Panc1 (cell line): ENCODE data around the gene MAGI1. TPM values are rescaled to one million over a fixed set of nuclear protein-coding genes. Genes with fewer than 3 reads are reported as not detected.

ENCODE experiments used
- ATAC-seq: fragments of 200-7000 bp; cut with Tn5 transposase; 2 replicates; pipeline ENCODE4 v1.9.1; 2020; ENCODE audit warnings: mild to moderate bottlenecking, moderate library complexity
- BruUV-seq: library from RNA; stranded (reverse); fragments of 400-500 nt; replicated peaks from 2 replicates; lab custom pipeline; 2021; lab: Mats Ljungman, UMichigan
- CTCF ChIA-PET: fragments of 300-600 bp; sonication (Branson Sonifier 250); formaldehyde crosslinking; loops from one replicate; lab custom pipeline; 2022; ENCODE audit warnings: antibody characterized with exemption; lab: Charles Lee
- POLR2A ChIA-PET: fragments of 300-600 bp; sonication (Branson Sonifier 250); formaldehyde crosslinking; loops from one replicate; lab custom pipeline; 2022; ENCODE audit warnings: antibody characterized with exemption; lab: Charles Lee
- DNase-seq: peaks from one replicate; pipeline ENCODE4 v3.0.0-alpha.2; 2010; ENCODE audit warnings: low read depth, low spot score
- H3K27ac ChIP-seq: 2 replicates; pipeline ENCODE4 v1.5.1; 2011; ENCODE audit warnings: mild to moderate bottlenecking, low read length, inconsistent platforms
- H3K27me3 ChIP-seq: fragments of 200-500 bp; sonication (Bioruptor generic); 2 replicates; pipeline ENCODE4 v1.6.0; 2014; ENCODE audit warnings: low read length, inconsistent platforms; ENCODE audit not compliant: control insufficient read depth, insufficient read depth
- H3K36me3 ChIP-seq: fragments of 200-500 bp; sonication (Bioruptor generic); 2 replicates; pipeline ENCODE4 v1.5.1; 2014; ENCODE audit warnings: inconsistent platforms, mild to moderate bottlenecking, low read length, moderate library complexity; ENCODE audit not compliant: control insufficient read depth, insufficient read depth
- H3K4me1 ChIP-seq: 2 replicates; pipeline ENCODE4 v1.5.1; 2011; ENCODE audit warnings: inconsistent platforms, mild to moderate bottlenecking, low read length, moderate library complexity; ENCODE audit not compliant: control insufficient read depth, insufficient read depth
- H3K4me3 ChIP-seq, 2 experiments: 2 replicates each; pipeline ENCODE4 v1.5.1; 2011 to 2012; ENCODE audit warnings: low read depth in 2 of 2, low read length in 2 of 2, mild to moderate bottlenecking in 2 of 2, inconsistent platforms in 1 of 2, moderate library complexity in 1 of 2
- H3K9me3 ChIP-seq: fragments of 200-500 bp; sonication (Bioruptor generic); 2 replicates; pipeline ENCODE4 v1.5.1; 2014; ENCODE audit warnings: low read depth, mild to moderate bottlenecking, inconsistent platforms, low read length, moderate library complexity; ENCODE audit not compliant: control insufficient read depth, insufficient read depth
- CTCF ChIP-seq: fragments of 450-650 bp; IDR thresholded peaks from 2 replicates; pipeline ENCODE4 v1.5.1; 2017; ENCODE audit warnings: mild to moderate bottlenecking
- POLR2AphosphoS5 ChIP-seq: IDR thresholded peaks from 2 replicates; pipeline ENCODE4 v1.6.1; 2012; ENCODE audit warnings: mild to moderate bottlenecking, low read depth, low read length, moderate library complexity
- REST ChIP-seq, 2 experiments: IDR thresholded peaks; 2 replicates each; pipeline ENCODE4 v1.6.1; 2011 to 2012; ENCODE audit warnings: low read depth in 2 of 2, control low read depth in 1 of 2, low read length in 1 of 2, mild to moderate bottlenecking in 1 of 2, moderate library complexity in 1 of 2; ENCODE audit not compliant: insufficient read depth in 1 of 2
- SIN3A ChIP-seq: IDR thresholded peaks from 2 replicates; pipeline ENCODE4 v1.6.1; 2012; ENCODE audit warnings: low read depth, mild to moderate bottlenecking, low read length, moderate library complexity, borderline replicate concordance; ENCODE audit not compliant: insufficient read depth
- TCF7L2 ChIP-seq: IDR thresholded peaks from 2 replicates; pipeline ENCODE4 v1.6.1; 2011; ENCODE audit warnings: mild to moderate bottlenecking, low read depth, low read length, inconsistent platforms
- in situ Hi-C: cut with HindIII; loops from 2 replicates; pipeline ENCODE4 v1.10.0; 2016; ENCODE audit warnings: low sequenced_read_pairs, low pct_unique_long_range_greater_than_20kb
- intact Hi-C: fragments of 100-400 bp; cut with micrococcal nuclease; formaldehyde crosslinking; loops from one replicate; pipeline ENCODE4 v1.10.0; 2022; ENCODE audit not compliant: unreplicated experiment
- total RNA-seq: library from RNA; stranded (reverse); gene quantifications from one replicate; pipeline ENCODE4 v1.2.1, GENCODE V29; 2021; ENCODE audit not compliant: unreplicated experiment

The MAGI1 gene
- total RNA-seq, 1 experiment from 2014 or later, result 9.5 TPM

GRCh38 chr3:65322910-65323309 lies 715.8 kb downstream of the MAGI1 start:
- H3K27me3 ChIP-seq, result 0 out of 2 replicates have a peak, but pooled peaks cover 2% of the 10 kb centered on the region
- intact Hi-C loops, result no loop called here
- no peak for TF ChIP-seq POLR2AphosphoS5
- TF ChIP-seq REST (IDR thresholded peaks at IDR 0.05; ENCODE audit: insufficient read depth in 1 of 2, low read depth in 2 of 2, low read length in 1 of 2), result no peak
- TF ChIP-seq TCF7L2, result no peak
- no peak for TF ChIP-seq CTCF
- TF ChIP-seq SIN3A, result no peak
- DNase-seq, result no peak
- no peak overlapping the region for H3K27ac ChIP-seq
- ChIA-PET CTCF (interaction anchor here (0.6 kb wide), 1 partner anchor 95 kb away, joined by 3 read pairs; no protein-coding TSS in a partner anchor), POLR2A (no interaction called here)
- H3K4me3 ChIP-seq, result no peak overlapping the region
- no peaks in the 10 kb centered on the region for H3K36me3 ChIP-seq
- no peaks in the 10 kb centered on the region for H3K9me3 ChIP-seq
- BruUV-seq, result no TSS peak
- ATAC-seq, result no peak
- no peaks in the 10 kb centered on the region for H3K4me1 ChIP-seq
- in situ Hi-C loops, result no loop called here

GRCh38 chr3:65318231-65318630 lies 720.5 kb downstream of the MAGI1 start:
- in situ Hi-C loops (no loop called here), intact Hi-C loops (no loop called here)
- Histone ChIP-seq H3K9me3 (no peaks in the 10 kb centered on the region), H3K36me3 (no peaks in the 10 kb centered on the region), H3K4me3 (no peak overlapping the region), H3K4me1 (no peaks in the 10 kb centered on the region), H3K27me3 (no peaks in the 10 kb centered on the region), H3K27ac (no peak overlapping the region)
- ChIA-PET POLR2A (no interaction called here), CTCF (no interaction called here)
- TF ChIP-seq POLR2AphosphoS5 (no peak), CTCF (no peak), TCF7L2 (no peak), REST (IDR thresholded peaks at IDR 0.05; ENCODE audit: insufficient read depth in 1 of 2, low read depth in 2 of 2, low read length in 1 of 2) (no peak), SIN3A (no peak)
- no TSS peak for BruUV-seq
- ATAC-seq (no peak), DNase-seq (no peak)
